ENCODE data around the gene CERS6.

DNA sequence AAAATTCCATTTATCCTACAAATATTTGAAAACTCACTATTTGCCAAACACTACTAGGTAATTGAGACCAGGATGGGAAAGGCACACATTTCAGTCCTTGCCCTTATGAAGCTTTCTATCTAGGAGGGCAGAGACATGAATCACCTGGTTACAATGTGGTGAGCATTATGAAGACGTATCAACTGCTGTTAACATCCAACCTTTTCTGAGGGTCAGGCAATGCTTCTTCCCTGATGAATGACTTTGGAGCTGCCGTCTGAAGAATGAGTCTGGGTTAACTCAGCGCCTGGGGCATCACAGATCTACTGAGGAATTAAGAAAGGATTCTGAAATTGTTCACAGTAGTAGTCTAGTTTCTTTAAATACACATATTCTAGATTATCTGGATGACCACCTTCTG lies 284.3 kb downstream of the CERS6 start:
- TF ChIP-seq POLR2A (IDR thresholded peaks at IDR 0.05): no peak
- TF ChIP-seq, protein P1, sequence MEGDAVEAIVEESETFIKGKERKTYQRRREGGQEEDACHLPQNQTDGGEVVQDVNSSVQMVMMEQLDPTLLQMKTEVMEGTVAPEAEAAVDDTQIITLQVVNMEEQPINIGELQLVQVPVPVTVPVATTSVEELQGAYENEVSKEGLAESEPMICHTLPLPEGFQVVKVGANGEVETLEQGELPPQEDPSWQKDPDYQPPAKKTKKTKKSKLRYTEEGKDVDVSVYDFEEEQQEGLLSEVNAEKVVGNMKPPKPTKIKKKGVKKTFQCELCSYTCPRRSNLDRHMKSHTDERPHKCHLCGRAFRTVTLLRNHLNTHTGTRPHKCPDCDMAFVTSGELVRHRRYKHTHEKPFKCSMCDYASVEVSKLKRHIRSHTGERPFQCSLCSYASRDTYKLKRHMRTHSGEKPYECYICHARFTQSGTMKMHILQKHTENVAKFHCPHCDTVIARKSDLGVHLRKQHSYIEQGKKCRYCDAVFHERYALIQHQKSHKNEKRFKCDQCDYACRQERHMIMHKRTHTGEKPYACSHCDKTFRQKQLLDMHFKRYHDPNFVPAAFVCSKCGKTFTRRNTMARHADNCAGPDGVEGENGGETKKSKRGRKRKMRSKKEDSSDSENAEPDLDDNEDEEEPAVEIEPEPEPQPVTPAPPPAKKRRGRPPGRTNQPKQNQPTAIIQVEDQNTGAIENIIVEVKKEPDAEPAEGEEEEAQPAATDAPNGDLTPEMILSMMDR (IDR thresholded peaks at IDR 0.05): no peak
